GM18520 (cell line): ENCODE results near the gene SPR.

Source experiments
- ATAC-seq: cut with Tn5 transposase; IDR thresholded peaks from one replicate; pipeline ENCODE4 v1.9.1; 2021; ENCODE audit not compliant: unreplicated experiment

Gene SPR

GRCh38 chr2:72915320-72915906 is 28.2 kb downstream of the SPR start:
- ATAC-seq = no peak

- ATAC-seq = peak; percentile 53
Observed at GRCh38 chr2:72915907-72916742, 28.9 kb downstream of the SPR start.

- ATAC-seq = peak; percentile 0
Observed at GRCh38 chr2:72916743-72917137, 29.5 kb downstream of the SPR start.

- ATAC-seq = peak; percentile 26
Observed at GRCh38 chr2:72917138-72917876, 30.1 kb downstream of the SPR start, which contains the start of gene EMX1. Gene EMX1 (plus strand): TSS chr2:72917519. CDS start chr2:72917853, 334 bp downstream.

GRCh38 chr2:72917877-72918553 is 30.8 kb downstream of the SPR start:
- ATAC-seq = no peak

- no peak for ATAC-seq
Observed at GRCh38 chr2:72919414-72920317, 32.5 kb downstream of the SPR start.

GRCh38 chr2:72920318-72921087 is 33.3 kb downstream of the SPR start:
- no peak for ATAC-seq

GRCh38 chr2:72921088-72921851 is 34.1 kb downstream of the SPR start:
- no peak for ATAC-seq

- ATAC-seq = peak; percentile 29
Observed at GRCh38 chr2:72921853-72922252, 34.6 kb downstream of the SPR start.

GRCh38 chr2:72923833-72924352 is 36.7 kb downstream of the SPR start:
- ATAC-seq = no peak

GRCh38 chr2:72924353-72925240 is 37.4 kb downstream of the SPR start:
- peak; percentile 32 for ATAC-seq

- ATAC-seq = no peak
Observed at GRCh38 chr2:72925328-72925943, 38.2 kb downstream of the SPR start.

GRCh38 chr2:72926368-72926767 is 39.2 kb downstream of the SPR start:
- no peak for ATAC-seq

- ATAC-seq = no peak
Observed at GRCh38 chr2:72926811-72927465, 39.7 kb downstream of the SPR start.

GRCh38 chr2:72927619-72928550 is 40.7 kb downstream of the SPR start:
- ATAC-seq = no peak
